HEK293T (cell line): ENCODE results near the gene GPR107.

ENCODE experiments used
- CTCF ChIA-PET: fragments of 350-600 bp; formaldehyde crosslinking; extraction: SDS; loops from one replicate; lab custom pipeline; 2021; ENCODE audit warnings: antibody characterized with exemption, inconsistent platforms; lab: Yijun Ruan, JAX
- POLR2A ChIA-PET: fragments of 350-600 bp; formaldehyde crosslinking; extraction: SDS; loops from one replicate; lab custom pipeline; 2020; ENCODE audit warnings: antibody characterized with exemption, inconsistent platforms; lab: Yijun Ruan, JAX
- DNase-seq: peaks from one replicate; pipeline ENCODE4 v3.0.0; 2012; ENCODE audit warnings: mixed read lengths; ENCODE audit errors: extremely low spot score
- ARNT ChIP-seq: fragments of 450-650 bp; IDR thresholded peaks from 2 replicates; pipeline ENCODE4 v1.6.1; 2017; ENCODE audit warnings: mild to moderate bottlenecking
- BHLHE40 ChIP-seq: fragments of 450-650 bp; IDR thresholded peaks from 2 replicates; pipeline ENCODE4 v1.6.1; 2016; ENCODE audit warnings: mild to moderate bottlenecking, moderate library complexity, borderline replicate concordance
- CTBP1 ChIP-seq: fragments of 450-650 bp; IDR thresholded peaks from 2 replicates; pipeline ENCODE4 v1.6.1; 2016; ENCODE audit warnings: borderline replicate concordance
- ELF4 ChIP-seq: fragments of 450-650 bp; IDR thresholded peaks from 2 replicates; pipeline ENCODE4 v1.6.1; 2017; ENCODE audit warnings: antibody characterized with exemption
- FOXA1 ChIP-seq: fragments of 450-650 bp; IDR thresholded peaks from 2 replicates; pipeline ENCODE4 v1.6.1; 2016; ENCODE audit warnings: mild to moderate bottlenecking
- FOXK2 ChIP-seq: fragments of 450-650 bp; IDR thresholded peaks from 2 replicates; pipeline ENCODE4 v1.6.1; 2016; ENCODE audit warnings: mild to moderate bottlenecking
- FOXM1 ChIP-seq: fragments of 450-650 bp; IDR thresholded peaks from 2 replicates; pipeline ENCODE4 v1.6.1; 2017; ENCODE audit warnings: mild to moderate bottlenecking, borderline replicate concordance
- HDGF ChIP-seq: fragments of 450-650 bp; IDR thresholded peaks from 2 replicates; pipeline ENCODE4 v1.6.1; 2017; ENCODE audit warnings: antibody characterized with exemption, borderline replicate concordance
- L3MBTL2 ChIP-seq: fragments of 450-650 bp; conservative IDR thresholded peaks from 2 replicates; pipeline ENCODE4 v1.6.1; 2016; ENCODE audit warnings: mild to moderate bottlenecking
- LEF1 ChIP-seq: fragments of 450-650 bp; IDR thresholded peaks from 2 replicates; pipeline ENCODE4 v1.6.1; 2017; ENCODE audit warnings: mild to moderate bottlenecking, borderline replicate concordance
- NFRKB ChIP-seq: fragments of 450-650 bp; IDR thresholded peaks from 2 replicates; pipeline ENCODE4 v1.6.1; 2016; ENCODE audit warnings: mild to moderate bottlenecking, moderate library complexity
- PKNOX1 ChIP-seq: fragments of 450-650 bp; IDR thresholded peaks from 2 replicates; pipeline ENCODE4 v1.6.1; 2016
- SP1 ChIP-seq: fragments of 450-650 bp; IDR thresholded peaks from 2 replicates; pipeline ENCODE4 v1.6.1; 2017
- SUZ12 ChIP-seq: fragments of 450-650 bp; IDR thresholded peaks from 2 replicates; pipeline ENCODE4 v1.6.1; 2016; ENCODE audit warnings: mild to moderate bottlenecking
- TARDBP ChIP-seq: fragments of 450-650 bp; IDR thresholded peaks from 2 replicates; pipeline ENCODE4 v1.6.1; 2016
- ZNF384 ChIP-seq: fragments of 450-650 bp; IDR thresholded peaks from 2 replicates; pipeline ENCODE4 v1.6.1; 2016

GPR107 gene

DNA sequence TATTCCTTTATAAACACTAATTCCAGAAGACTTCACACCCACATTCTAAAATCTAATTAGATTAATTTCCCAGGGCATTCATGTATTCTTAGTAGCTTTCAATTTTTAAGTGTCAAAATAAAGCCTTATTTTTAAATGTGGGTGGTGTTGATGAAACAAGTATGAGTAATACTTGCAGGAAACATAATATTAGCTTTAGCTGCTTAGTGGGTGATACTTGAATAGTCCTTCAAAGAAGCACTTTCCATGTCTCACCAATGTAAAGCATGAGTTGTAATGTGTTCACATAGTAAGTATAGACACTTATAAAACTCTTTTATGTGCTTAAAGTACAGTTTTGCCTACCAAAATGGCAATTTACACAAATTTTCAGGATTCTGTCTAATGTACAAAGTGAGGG, 17.6 kb upstream of the GPR107 start:
- ChIA-PET CTCF (no interaction called here), POLR2A (interaction anchor here (0.8 kb wide), 1 partner anchor 17 kb away, joined by 3 read pairs; the partner anchor contains the start of gene GPR107)
- no peak for TF ChIP-seq BHLHE40
- no peak for TF ChIP-seq PKNOX1
- TF ChIP-seq LEF1: no peak
- TF ChIP-seq L3MBTL2: no peak
- TF ChIP-seq FOXM1: no peak
- TF ChIP-seq ZNF384: no peak
- TF ChIP-seq NFRKB: no peak
- no peak for TF ChIP-seq ELF4
- no peak for TF ChIP-seq HDGF
- TF ChIP-seq SP1: no peak
- TF ChIP-seq ARNT: no peak
- no peak for TF ChIP-seq FOXA1
- DNase-seq: no peak

- DNase-seq: no peak
- POLR2A ChIA-PET: interaction anchor here (1.2 kb wide), 2 partner anchors 14 to 205 kb away, joined by 3 read pairs; partner anchors contain the start of gene GPR107
Observed at GRCh38 chr9:130039528-130040147, 14.1 kb upstream of the GPR107 start.

GRCh38 chr9:130040984-130041647, 12.6 kb upstream of the GPR107 start:
- TF ChIP-seq NFRKB: no peak
- no peak for TF ChIP-seq CTBP1
- no peak for TF ChIP-seq HDGF
- no peak for TF ChIP-seq SP1
- no peak for TF ChIP-seq BHLHE40
- TF ChIP-seq ARNT: no peak
- TF ChIP-seq ZNF384: no peak
- TF ChIP-seq ELF4: no peak
- TF ChIP-seq FOXK2: no peak
- TF ChIP-seq FOXA1: no peak
- no peak for TF ChIP-seq PKNOX1
- TF ChIP-seq FOXM1: no peak
- TF ChIP-seq SUZ12: no peak
- no peak for TF ChIP-seq TARDBP
- CTCF ChIA-PET: interaction anchor here (0.6 to 1.3 kb wide), 5 partner anchors 18 to 1775 kb away, joined by 3 to 4 read pairs (median 3); no protein-coding TSS in a partner anchor
- POLR2A ChIA-PET: interaction anchor here (2.2 to 3.3 kb wide), 2 partner anchors 12 to 156 kb away, joined by 7 to 15 read pairs; partner anchors contain the start of gene GPR107
- DNase-seq: no peak

More at GRCh38 chr9:130039528-130040147, 14.1 kb upstream of the GPR107 start:
- CTCF ChIA-PET: no interaction called here
- no peak for TF ChIP-seq NFRKB
- TF ChIP-seq L3MBTL2: no peak
- no peak for TF ChIP-seq TARDBP
- TF ChIP-seq ARNT: no peak
- no peak for TF ChIP-seq ELF4
- TF ChIP-seq CTBP1: no peak
- TF ChIP-seq ZNF384: no peak
- TF ChIP-seq HDGF: no peak
- TF ChIP-seq SP1: no peak
- no peak for TF ChIP-seq FOXK2
- no peak for TF ChIP-seq LEF1
- TF ChIP-seq FOXA1: no peak
- TF ChIP-seq PKNOX1: no peak
- no peak for TF ChIP-seq SUZ12
- TF ChIP-seq FOXM1: no peak
- no peak for TF ChIP-seq BHLHE40

DNA sequence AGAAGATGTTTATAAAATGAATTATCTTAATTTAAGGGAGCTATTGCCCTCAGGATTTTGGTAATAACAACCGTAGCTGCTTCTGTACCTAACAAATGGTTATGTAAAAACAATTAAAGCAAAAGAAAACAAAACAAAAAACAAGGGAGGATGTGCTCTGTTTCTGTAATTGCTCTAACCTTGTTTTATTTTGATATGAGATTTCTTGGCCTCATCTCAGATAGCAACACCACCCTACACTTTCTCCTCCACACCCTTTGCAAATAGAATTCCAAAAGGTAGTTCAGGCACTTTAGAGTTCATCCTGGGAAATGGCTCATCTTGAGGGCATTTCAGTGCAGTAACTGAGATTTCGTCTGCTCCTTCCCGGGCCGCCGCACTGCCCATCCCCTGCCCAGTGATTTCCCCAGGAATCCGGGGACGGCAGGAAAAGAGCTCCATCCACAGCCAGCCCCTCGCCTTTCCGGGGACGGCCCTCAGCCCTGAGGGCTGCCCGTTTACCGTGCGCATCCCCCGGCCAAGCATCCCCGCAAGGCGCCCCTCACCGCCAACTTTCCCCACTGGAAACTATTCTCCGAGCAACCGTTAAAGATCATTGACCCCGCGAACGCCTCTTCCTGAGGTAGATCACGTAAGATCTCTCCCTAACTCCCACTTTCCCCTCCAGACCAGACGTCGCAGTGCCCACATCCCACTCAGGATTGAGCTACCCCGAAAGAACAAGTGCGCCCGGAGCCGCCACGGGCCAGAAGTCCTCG, 11.9 kb upstream of the GPR107 start:
- no peak for TF ChIP-seq TARDBP
- ChIA-PET CTCF (interaction anchor here (0.5 to 1.3 kb wide), 6 partner anchors 17 to 1774 kb away, joined by 3 to 4 read pairs (median 3); no protein-coding TSS in a partner anchor), POLR2A (interaction anchor here (1.1 to 3.3 kb wide), 3 partner anchors 12 to 157 kb away, joined by 3 to 15 read pairs (median 7); partner anchors contain the start of gene GPR107)
- DNase-seq: peak; percentile 22

DNA sequence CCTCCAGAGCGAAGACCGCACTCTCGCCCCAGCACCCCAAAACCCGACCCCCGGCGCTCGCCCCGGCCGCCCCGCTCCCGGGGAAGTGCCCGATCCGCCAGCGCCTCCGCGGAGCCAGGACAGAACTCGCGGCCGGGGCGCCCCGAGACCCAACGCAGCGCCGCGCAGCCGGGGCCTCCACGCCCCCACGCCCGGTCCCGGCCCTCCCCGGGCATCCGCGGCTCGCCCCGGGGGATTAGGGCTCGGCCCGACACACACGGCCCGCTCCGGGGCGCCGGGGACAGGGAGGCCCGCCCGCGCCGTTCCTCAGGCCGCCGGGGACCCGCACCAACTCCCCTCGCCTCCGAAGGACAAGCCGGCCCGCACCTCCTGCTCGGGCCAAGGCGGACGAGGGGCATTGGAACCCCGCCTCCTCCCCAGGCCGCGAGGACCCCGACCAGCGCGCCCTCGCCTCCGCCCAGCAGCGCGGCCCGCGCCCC, 11.3 kb upstream of the GPR107 start:
- DNase-seq: peak; percentile 37
- POLR2A ChIA-PET: interaction anchor here (0.7 to 3.3 kb wide), 5 partner anchors 11 to 157 kb away, joined by 3 to 15 read pairs (median 4); partner anchors contain the start of gene GPR107
- CTCF ChIA-PET: interaction anchor here (0.5 to 1.3 kb wide), 3 partner anchors 76 to 159 kb away, joined by 3 read pairs; no protein-coding TSS in a partner anchor
- TF ChIP-seq SUZ12 (no peak), FOXK2 (no peak), BHLHE40 (no peak)
